K562 (cell line): ENCODE measurements around the gene GP2. TPM values are rescaled to one million over a fixed set of nuclear protein-coding genes. Genes with fewer than 3 reads are reported as not detected.
A peak's percentile ranks its signal among the peaks of the same experiment; 100 is the strongest.

Experiments
- ATAC-seq: fragments of 200-7000 bp; cut with Tn5 transposase; 3 replicates; pipeline ENCODE4 v1.9.1; 2020; ENCODE audit warnings: moderate library complexity
- BruUV-seq: library from RNA; stranded (reverse); fragments of 400-500 nt; replicated peaks from 2 replicates; lab custom pipeline; 2021; lab: Mats Ljungman, UMichigan
- CTCF ChIA-PET: fragments of 300-600 bp; formaldehyde crosslinking; extraction: SDS; loops from one replicate; lab custom pipeline; 2021; ENCODE audit warnings: low intra/inter-chr PET ratio; lab: Yijun Ruan, JAX
- POLR2A ChIA-PET: fragments of 300-600, 350-650 bp; sonication (Branson Sonifier 250); formaldehyde crosslinking; extraction: SDS; loops from one replicate; lab custom pipeline; 2021; ENCODE audit warnings: antibody characterized with exemption, inconsistent platforms; lab: Yijun Ruan, JAX
- DNase-seq, 4 experiments: peaks; one replicate each; pipeline versions ENCODE4 v3.0.0 to v3.0.0-alpha.2; 2011 to 2018; ENCODE audit warnings: low spot score in 3 of 4, mixed read lengths in 3 of 4; ENCODE audit errors: extremely low read depth in 1 of 4
- FAIRE-seq: peaks from 2 replicates; lab custom pipeline; 2011; peaks lifted over from hg19 to GRCh38; lab: Jason Lieb, UNC
- H2AFZ ChIP-seq: 2 replicates; pipeline ENCODE4 v1.6.0; 2011; ENCODE audit warnings: low read depth, low read length, control low read depth, inconsistent platforms
- H3K27ac ChIP-seq: fragments of 200-600 bp; 3 replicates; pipeline ENCODE4 v1.8.0; 2011; ENCODE audit warnings: low read depth, mild to moderate bottlenecking, control low read depth, inconsistent platforms, low read length, moderate library complexity, mixed read lengths; ENCODE audit errors: extremely low read depth
- H3K27me3 ChIP-seq, 2 experiments: fragments of 300-600 bp in 1 of 2; 2 replicates in 1 of 2; 3 replicates in 1 of 2; pipeline versions ENCODE4 v1.6.0 to v1.8.0; 2011; ENCODE audit warnings: inconsistent platforms in 2 of 2, low read length in 2 of 2, mild to moderate bottlenecking in 1 of 2, mixed read lengths in 1 of 2, moderate library complexity in 1 of 2; ENCODE audit not compliant: control insufficient read depth in 2 of 2, insufficient read depth in 2 of 2
- H3K36me3 ChIP-seq: fragments of 300-600 bp; 3 replicates; pipeline ENCODE4 v1.8.0; 2011; ENCODE audit warnings: mild to moderate bottlenecking, low read length, inconsistent platforms; ENCODE audit not compliant: control insufficient read depth, insufficient read depth
- H3K4me1 ChIP-seq, 2 experiments: fragments of 200-600 bp in 1 of 2; replicated peaks in 1 of 2; 2 replicates in 1 of 2; 3 replicates in 1 of 2; pipeline versions ENCODE4 v1.5.1 to v1.8.0; 2011; ENCODE audit warnings: inconsistent platforms in 2 of 2, low read length in 2 of 2, mild to moderate bottlenecking in 1 of 2, mixed read lengths in 1 of 2, moderate library complexity in 1 of 2; ENCODE audit not compliant: control insufficient read depth in 2 of 2, insufficient read depth in 2 of 2
- H3K4me2 ChIP-seq: 2 replicates; pipeline ENCODE4 v1.6.1; 2011; ENCODE audit warnings: low read length, control low read depth, inconsistent platforms, mixed read lengths; ENCODE audit not compliant: insufficient read depth
- H3K4me3 ChIP-seq: fragments of 200-600 bp; sonication (generic), shearing (Covaris generic); 2 replicates; pipeline ENCODE4 v1.5.1; 2016; ENCODE audit warnings: control low read depth, inconsistent platforms
- H3K79me2 ChIP-seq: fragments of 200-600 bp; 3 replicates; pipeline ENCODE4 v1.8.0; 2011; ENCODE audit warnings: low read length, inconsistent platforms; ENCODE audit not compliant: control insufficient read depth, insufficient read depth
- H3K9ac ChIP-seq, 2 experiments: 2 replicates each; pipeline versions ENCODE4 v1.6.0 to v1.6.1; 2011; ENCODE audit warnings: low read depth in 2 of 2, low read length in 2 of 2, control low read depth in 1 of 2, inconsistent platforms in 1 of 2, mild to moderate bottlenecking in 1 of 2, mixed read lengths in 1 of 2; ENCODE audit not compliant: insufficient read depth in 1 of 2
- H3K9me1 ChIP-seq: one replicate; pipeline ENCODE4 v1.6.0; 2011; ENCODE audit warnings: inconsistent platforms, mild to moderate bottlenecking, low read length, moderate library complexity; ENCODE audit not compliant: control insufficient read depth, insufficient read depth
- H3K9me3 ChIP-seq: replicated peaks from 2 replicates; pipeline ENCODE4 v1.5.1; 2011; ENCODE audit warnings: low read depth, low read length, inconsistent platforms; ENCODE audit not compliant: control insufficient read depth, insufficient read depth
- H4K20me1 ChIP-seq: replicated peaks from 2 replicates; pipeline ENCODE4 v1.6.1; 2011; ENCODE audit warnings: low read length, inconsistent platforms, mixed read lengths; ENCODE audit not compliant: control insufficient read depth, insufficient read depth
- CTCF ChIP-seq, 3 experiments: IDR thresholded peaks in 2 of 3; conservative IDR thresholded peaks in 1 of 3; 2 replicates each; pipeline ENCODE4 v1.5.1; 2011 to 2012; ENCODE audit warnings: low read length in 3 of 3, mild to moderate bottlenecking in 3 of 3, control low read depth in 2 of 3, improper control_type of control experiment in 1 of 3, inconsistent platforms in 1 of 3, low read depth in 1 of 3, mixed read lengths in 1 of 3, moderate library complexity in 1 of 3; ENCODE audit not compliant: insufficient read depth in 2 of 3
- HBP1 ChIP-seq: fragments of 450-650 bp; formaldehyde crosslinking; IDR thresholded peaks from 2 replicates; pipeline ENCODE4 v1.4.0; 2022; ENCODE audit warnings: missing genetic modification characterization
- KAT2B ChIP-seq: IDR thresholded peaks from one replicate; pipeline ENCODE4 v1.6.1; 2012; ENCODE audit warnings: low read depth, mild to moderate bottlenecking, control low read depth, inconsistent platforms, low read length, moderate library complexity
- SIRT6 ChIP-seq: IDR thresholded peaks from one replicate; pipeline ENCODE4 v1.6.1; 2012; ENCODE audit warnings: low read depth, mild to moderate bottlenecking, control low read depth, inconsistent platforms, low read length, moderate library complexity
- ZNF398 ChIP-seq: fragments of 250-450 bp; sonication (Bioruptor Pico); IDR thresholded peaks from 2 replicates; pipeline ENCODE4 v1.8.0; 2021; ENCODE audit warnings: moderate library complexity, mild to moderate bottlenecking, inconsistent platforms
- WGBS: fragments of 100-300 bp; shearing (Covaris generic); methylation state at CpG from one replicate; pipeline ENCODE4 v1.1.6; 2016; ENCODE audit warnings: low coverage, mixed read lengths; ENCODE audit not compliant: insufficient coverage; ENCODE audit errors: missing lambda C conversion rate; 5-methylcytosine and 5-hydroxymethylcytosine counted together
- in situ Hi-C: fragments of 300-500 bp; cut with MboI; formaldehyde crosslinking; loops from 4 replicates; pipeline ENCODE4 v1.15.0; 2018; ENCODE audit warnings: inconsistent platforms, mixed read lengths
- intact Hi-C: fragments of 100-400 bp; cut with micrococcal nuclease; formaldehyde crosslinking; loops from 2 replicates; pipeline ENCODE4 v1.14.2; 2022
- polyA plus RNA-seq, 8 experiments: library from polyadenylated mRNA; depleted of rRNA in 4 of 8; stranded (reverse) in 5 of 8; unstranded in 3 of 8; fragments of >200 nt; fragmentation: Nextera tagmentation in 2 of 8; fragmentation: Illumina TruSeq in 1 of 8; extraction: Ambion mirVana in 2 of 8; extraction: Trizol in 1 of 8; gene quantifications; 2 replicates each; pipeline versions ENCODE4 v1.2.1 to v1.2.3, GENCODE V29; 2011 to 2014; ENCODE audit warnings: inconsistent platforms in 1 of 8, missing spikeins in 1 of 8
- total RNA-seq, 7 experiments: library from RNA; depleted of rRNA in 6 of 7; stranded (reverse); fragments of >200 nt in 6 of 7; fragmentation: Illumina TruSeq in 2 of 7; extraction: Trizol in 2 of 7; gene quantifications; 2 replicates each; pipeline versions ENCODE4 v1.2.1 to v1.2.3, GENCODE V29; 2011 to 2021; ENCODE audit warnings: low replicate concordance in 1 of 7

Gene GP2
- total and polyA plus RNA-seq, 9 of the 15 experiments (the other 6 are each of a cell fraction or from before 2014, with no cell fraction given) = 5.9 TPM; not detected in 8

- no peak for FAIRE-seq
- no TSS peak for BruUV-seq
- POLR2A ChIA-PET = interaction anchor here (0.7 kb wide), 1 partner anchor 21 kb away, joined by 3 read pairs; no protein-coding TSS in a partner anchor
- no peak overlapping the region for H2AFZ ChIP-seq
- TF ChIP-seq ZNF398 (CRISPR knock-in tag) (no peak), HBP1 (CRISPR knock-in tag) (no peak), CTCF (IDR thresholded peaks at IDR 0.05 in 2 of 3, conservative IDR thresholded peaks at IDR 0.05 in 1 of 3; ENCODE audit: insufficient read depth in 2 of 3, low read depth in 1 of 3, low read length in 3 of 3) (0 out of 6 replicates have a peak, but pooled peaks of 1 of the 3 experiments have one; percentile 9), KAT2B (no peak), SIRT6 (no peak)
- TF ChIP-seq, all 486 proteins: peak for 1
- CTCF ChIA-PET = no interaction called here
- Histone ChIP-seq H3K27ac (no peak overlapping the region), H3K4me2 (no peak overlapping the region), H3K4me3 (no peak overlapping the region), H3K4me1 (no peaks in the 10 kb centered on the region), H4K20me1 (no peaks in the 10 kb centered on the region), H3K9me1 (no peaks in the 10 kb centered on the region), H3K79me2 (no peaks in the 10 kb centered on the region), H3K9ac (no peak overlapping the region), H3K36me3 (no peaks in the 10 kb centered on the region), H3K27me3 (peaks cover 0 to 21% of the 10 kb centered on the region in 2 experiments; a peak in 4 of 5 replicates), H3K9me3 (no peaks in the 10 kb centered on the region)
- intact Hi-C loops = no loop called here
- WGBS = 5% methylated on average over 11 of the region's 11 CpGs
- in situ Hi-C loops = no loop called here
- ATAC-seq (no peak), DNase-seq (no peak)
Measured at GRCh38 chr16:20260215-20261009, 66.9 kb downstream of the GP2 start.

Other genes starting within 250 kb of the GP2 start
- gene UMOD, start 25.2 kb upstream of the GP2 start, total RNA-seq (2014; rRNA removed) = not detected in 2 replicates
- not detected in 2 replicates for gene UMOD, start 25.2 kb upstream of the GP2 start, total RNA-seq (2014; rRNA removed; fragmentation: Illumina TruSeq; extraction: Trizol)
- gene UMOD, start 25.2 kb upstream of the GP2 start, total RNA-seq (2015; rRNA removed; fragmentation: Illumina TruSeq; extraction: Trizol) = not detected in 2 replicates
- gene UMOD, start 25.2 kb upstream of the GP2 start, total RNA-seq (2021) = not detected in 2 replicates
- not detected in 2 replicates for gene UMOD, start 25.2 kb upstream of the GP2 start, polyA plus RNA-seq (2011; rRNA removed)
- gene UMOD, start 25.2 kb upstream of the GP2 start, polyA plus RNA-seq (2014; fragmentation: Illumina TruSeq; extraction: Trizol) = not detected in 2 replicates
- not detected for gene UMOD, start 25.2 kb upstream of the GP2 start, polyA plus RNA-seq (2014; fragmentation: Nextera tagmentation; extraction: Ambion mirVana)
- gene UMOD, start 25.2 kb upstream of the GP2 start, polyA plus RNA-seq (2014; rRNA removed) = not detected in 2 replicates
- gene PDILT, start 77.2 kb upstream of the GP2 start, total RNA-seq (2014; rRNA removed) = not detected in 2 replicates
- gene PDILT, start 77.2 kb upstream of the GP2 start, total RNA-seq (2014; rRNA removed; fragmentation: Illumina TruSeq; extraction: Trizol) = not detected in 2 replicates
- gene PDILT, start 77.2 kb upstream of the GP2 start, total RNA-seq (2015; rRNA removed; fragmentation: Illumina TruSeq; extraction: Trizol) = not detected in 2 replicates
- not detected in 2 replicates for gene PDILT, start 77.2 kb upstream of the GP2 start, total RNA-seq (2021)
- not detected in 2 replicates for gene PDILT, start 77.2 kb upstream of the GP2 start, polyA plus RNA-seq (2011; rRNA removed)
- gene PDILT, start 77.2 kb upstream of the GP2 start, polyA plus RNA-seq (2014; fragmentation: Illumina TruSeq; extraction: Trizol) = not detected in 2 replicates
- not detected for gene PDILT, start 77.2 kb upstream of the GP2 start, polyA plus RNA-seq (2014; fragmentation: Nextera tagmentation; extraction: Ambion mirVana)
- gene PDILT, start 77.2 kb upstream of the GP2 start, polyA plus RNA-seq (2014; rRNA removed) = not detected in 2 replicates
- gene ACSM5, start 82.0 kb upstream of the GP2 start, total RNA-seq (2014; rRNA removed) = not detected in 2 replicates
- gene ACSM5, start 82.0 kb upstream of the GP2 start, total RNA-seq (2014; rRNA removed; fragmentation: Illumina TruSeq; extraction: Trizol) = not detected in 2 replicates
- gene ACSM5, start 82.0 kb upstream of the GP2 start, total RNA-seq (2015; rRNA removed; fragmentation: Illumina TruSeq; extraction: Trizol) = not detected in 2 replicates
- gene ACSM5, start 82.0 kb upstream of the GP2 start, total RNA-seq (2021) = not detected in 2 replicates
- not detected in 2 replicates for gene ACSM5, start 82.0 kb upstream of the GP2 start, polyA plus RNA-seq (2011; rRNA removed)
- not detected in 2 replicates for gene ACSM5, start 82.0 kb upstream of the GP2 start, polyA plus RNA-seq (2014; fragmentation: Illumina TruSeq; extraction: Trizol)
- gene ACSM5, start 82.0 kb upstream of the GP2 start, polyA plus RNA-seq (2014; fragmentation: Nextera tagmentation; extraction: Ambion mirVana) = not detected
- gene ACSM5, start 82.0 kb upstream of the GP2 start, polyA plus RNA-seq (2014; rRNA removed) = not detected in 2 replicates
- gene ACSM2A, start 124.0 kb upstream of the GP2 start, total RNA-seq (2014; rRNA removed) = not detected in 2 replicates
- gene ACSM2A, start 124.0 kb upstream of the GP2 start, total RNA-seq (2014; rRNA removed; fragmentation: Illumina TruSeq; extraction: Trizol) = not detected in 2 replicates
- not detected in 2 replicates for gene ACSM2A, start 124.0 kb upstream of the GP2 start, total RNA-seq (2015; rRNA removed; fragmentation: Illumina TruSeq; extraction: Trizol)
- 0.09 and 0.13 TPM in 2 replicates for gene ACSM2A, start 124.0 kb upstream of the GP2 start, total RNA-seq (2021)
- not detected in 2 replicates for gene ACSM2A, start 124.0 kb upstream of the GP2 start, polyA plus RNA-seq (2011; rRNA removed)
- not detected in 2 replicates for gene ACSM2A, start 124.0 kb upstream of the GP2 start, polyA plus RNA-seq (2014; fragmentation: Illumina TruSeq; extraction: Trizol)
- gene ACSM2A, start 124.0 kb upstream of the GP2 start, polyA plus RNA-seq (2014; fragmentation: Nextera tagmentation; extraction: Ambion mirVana) = not detected
- not detected in 2 replicates for gene ACSM2A, start 124.0 kb upstream of the GP2 start, polyA plus RNA-seq (2014; rRNA removed)
- 0.16 TPM in 1 of 2 replicates, not detected in the other for gene ACSM2B, start 248.9 kb upstream of the GP2 start, total RNA-seq (2014; rRNA removed)
- 0.22 and 0.69 TPM in 2 replicates for gene ACSM2B, start 248.9 kb upstream of the GP2 start, total RNA-seq (2014; rRNA removed; fragmentation: Illumina TruSeq; extraction: Trizol)
- not detected in 2 replicates for gene ACSM2B, start 248.9 kb upstream of the GP2 start, total RNA-seq (2015; rRNA removed; fragmentation: Illumina TruSeq; extraction: Trizol)
- 0.40 and 0.89 TPM in 2 replicates for gene ACSM2B, start 248.9 kb upstream of the GP2 start, total RNA-seq (2021)
- gene ACSM2B, start 248.9 kb upstream of the GP2 start, polyA plus RNA-seq (2011; rRNA removed) = not detected in 2 replicates
- gene ACSM2B, start 248.9 kb upstream of the GP2 start, polyA plus RNA-seq (2014; fragmentation: Illumina TruSeq; extraction: Trizol) = 0.06 and 0.10 TPM in 2 replicates
- under 1 TPM; 0.45 to 0.64 TPM for gene ACSM2B, start 248.9 kb upstream of the GP2 start, polyA plus RNA-seq (2014; fragmentation: Nextera tagmentation; extraction: Ambion mirVana)
- gene ACSM2B, start 248.9 kb upstream of the GP2 start, polyA plus RNA-seq (2014; rRNA removed) = 0.68 TPM in 1 of 2 replicates, not detected in the other